ENCODE measurements around the gene BMP2K. TPM values are rescaled to one million over a fixed set of nuclear protein-coding genes. Genes with fewer than 3 reads are reported as not detected.

The BMP2K gene
- total RNA-seq, 2 experiments from 2014 or later = 43.4 to 61.1 TPM

- Histone ChIP-seq H3K36me3 (ENCODE audit: insufficient read depth, low read length) (peaks cover 68% of the 10 kb centered on the region), H3K9me3 (ENCODE audit: low read length) (no peaks in the 10 kb centered on the region), H3K4me2 (ENCODE audit: low read length) (no peak overlapping the region), H3K79me2 (ENCODE audit: insufficient read depth, low read depth, low read length) (no peaks in the 10 kb centered on the region), H3K4me1 (ENCODE audit: insufficient read depth, low read length, poor library complexity, severe bottlenecking) (no peaks in the 10 kb centered on the region), H3K27ac (ENCODE audit: low read depth, low read length, poor library complexity, severe bottlenecking) (no peak overlapping the region), H3K9me2 (ENCODE audit: insufficient read depth, low read length) (no peaks in the 10 kb centered on the region), H2AFZ (ENCODE audit: low read length) (no peak overlapping the region), H4K20me1 (ENCODE audit: insufficient read depth, low read length) (no peaks in the 10 kb centered on the region), H3K4me3 (ENCODE audit: low read depth, low read length, poor library complexity, severe bottlenecking) (no peak overlapping the region)
- DNase-seq (ENCODE audit: low spot score) = no peak
- ChIA-PET POLR2A (interaction anchor here (0.7 to 1.6 kb wide), 3 partner anchors 10 to 430 kb away, joined by 3 to 6 read pairs (median 3); no protein-coding TSS in a partner anchor), CTCF (ENCODE audit: unreplicated experiment) (no interaction called here)
- TF ChIP-seq CTCF (conservative IDR thresholded peaks at IDR 0.05; ENCODE audit: low read length) (no peak), EZH2phosphoT487 (IDR thresholded peaks at IDR 0.05; ENCODE audit: borderline replicate concordance, low read depth, low read length) (no peak)
- no TSS peak for BruUV-seq (replicated peaks)
- intact Hi-C loops (cut with micrococcal nuclease; ENCODE audit: unreplicated experiment) = no loop called here
Measured at GRCh38 chr4:78926826-78927225, 150.7 kb downstream of the BMP2K start.

- no peak for TF ChIP-seq EZH2phosphoT487 (IDR thresholded peaks at IDR 0.05; ENCODE audit: borderline replicate concordance, low read depth, low read length)
- no peak for TF ChIP-seq CTCF (conservative IDR thresholded peaks at IDR 0.05; ENCODE audit: low read length)
- Histone ChIP-seq H3K4me2 (ENCODE audit: low read length) (no peak overlapping the region), H3K4me3 (ENCODE audit: low read depth, low read length, poor library complexity, severe bottlenecking) (no peak overlapping the region), H4K20me1 (ENCODE audit: insufficient read depth, low read length) (no peaks in the 10 kb centered on the region; the same call in 1 of the 2 replicates), H3K79me2 (ENCODE audit: insufficient read depth, low read depth, low read length) (no peaks in the 10 kb centered on the region), H3K9me3 (ENCODE audit: low read length) (no peaks in the 10 kb centered on the region), H3K27ac (ENCODE audit: low read depth, low read length, poor library complexity, severe bottlenecking) (no peak overlapping the region), H2AFZ (ENCODE audit: low read length) (no peak overlapping the region), H3K4me1 (ENCODE audit: insufficient read depth, low read length, poor library complexity, severe bottlenecking) (no peaks in the 10 kb centered on the region), H3K36me3 (ENCODE audit: insufficient read depth, low read length) (peaks cover 68% of the 10 kb centered on the region), H3K9me2 (ENCODE audit: insufficient read depth, low read length) (no peaks in the 10 kb centered on the region)
- ChIA-PET CTCF (ENCODE audit: unreplicated experiment) (no interaction called here), POLR2A (no interaction called here)
- no peak for DNase-seq (ENCODE audit: low spot score)
- BruUV-seq (replicated peaks) = no TSS peak
- intact Hi-C loops (cut with micrococcal nuclease; ENCODE audit: unreplicated experiment) = no loop called here
Measured at GRCh38 chr4:78928835-78929234, 152.7 kb downstream of the BMP2K start.

- Histone ChIP-seq H2AFZ (ENCODE audit: low read length) (no peak overlapping the region), H3K4me1 (ENCODE audit: insufficient read depth, low read length, poor library complexity, severe bottlenecking) (no peaks in the 10 kb centered on the region), H3K4me3 (ENCODE audit: low read depth, low read length, poor library complexity, severe bottlenecking) (no peak overlapping the region), H3K79me2 (ENCODE audit: insufficient read depth, low read depth, low read length) (no peaks in the 10 kb centered on the region), H4K20me1 (ENCODE audit: insufficient read depth, low read length) (no peaks in the 10 kb centered on the region; the same call in 1 of the 2 replicates), H3K27ac (ENCODE audit: low read depth, low read length, poor library complexity, severe bottlenecking) (no peak overlapping the region), H3K4me2 (ENCODE audit: low read length) (no peak overlapping the region), H3K9me2 (ENCODE audit: insufficient read depth, low read length) (no peaks in the 10 kb centered on the region), H3K36me3 (ENCODE audit: insufficient read depth, low read length) (peaks cover 62% of the 10 kb centered on the region), H3K9me3 (ENCODE audit: low read length) (no peaks in the 10 kb centered on the region)
- BruUV-seq (replicated peaks) = no TSS peak
- no peak for TF ChIP-seq EZH2phosphoT487 (IDR thresholded peaks at IDR 0.05; ENCODE audit: borderline replicate concordance, low read depth, low read length)
- TF ChIP-seq CTCF (conservative IDR thresholded peaks at IDR 0.05; ENCODE audit: low read length) = no peak
- ChIA-PET POLR2A (interaction anchor here (0.6 kb wide), 1 partner anchor 456 kb away, joined by 3 read pairs; no protein-coding TSS in a partner anchor), CTCF (ENCODE audit: unreplicated experiment) (no interaction called here)
- intact Hi-C loops (cut with micrococcal nuclease; ENCODE audit: unreplicated experiment) = no loop called here
- DNase-seq (ENCODE audit: low spot score) = no peak
Measured at GRCh38 chr4:78930016-78930629, 154.0 kb downstream of the BMP2K start.
